Endothelial cell of umbilical vein (primary cell): Measurements from ENCODE around the gene YIPF1.
"Not testable (repeated sequence)": the region's sequence is repeated elsewhere in the genome, so short reads cannot be mapped to it uniquely, and the experiment has no call there.

Experiments
- CTCF ChIP-seq, 2 donors: IDR thresholded peaks; 1 replicate in 1 of 2; 2 replicates in 1 of 2; pipeline ENCODE4 v1.5.1; 2011; ENCODE audit warnings: low read length in 2 of 2, mild to moderate bottlenecking in 2 of 2, moderate library complexity in 2 of 2, control low read depth in 1 of 2, inconsistent platforms in 1 of 2, low read depth in 1 of 2; ENCODE audit not compliant: insufficient read depth in 1 of 2; ENCODE audit errors: extremely low read depth in 1 of 2
- EZH2 ChIP-seq: IDR thresholded peaks from 2 replicates; pipeline ENCODE4 v1.6.1; 2012; ENCODE audit warnings: borderline replicate concordance, low read depth, mild to moderate bottlenecking, moderate library complexity, low read length, inconsistent platforms; ENCODE audit not compliant: severe bottlenecking
- JUN ChIP-seq: IDR thresholded peaks from 2 replicates; pipeline ENCODE4 v1.6.1; 2011; ENCODE audit warnings: borderline replicate concordance, low read depth; ENCODE audit not compliant: insufficient read length, insufficient read depth
- MYC ChIP-seq: IDR thresholded peaks from one replicate; pipeline ENCODE4 v1.6.1; 2011; ENCODE audit warnings: mild to moderate bottlenecking, low read depth, low read length
- POLR2A ChIP-seq: IDR thresholded peaks from 2 replicates; pipeline ENCODE4 v1.6.1; 2012; ENCODE audit warnings: low read depth, mild to moderate bottlenecking, control low read depth, low read length

- not testable (repeated sequence) for TF ChIP-seq CTCF (IDR thresholded peaks at IDR 0.05; ENCODE audit: extremely low read depth in 1 of 2, insufficient read depth in 1 of 2, low read depth in 1 of 2, low read length in 2 of 2); EZH2; MYC; POLR2A; JUN
Measured at GRCh38 chr1:53815484-53815883, 74.1 kb downstream of the YIPF1 start.
